ENCODE data around the gene DOCK1.

- TF ChIP-seq CTCF (IDR thresholded peaks at IDR 0.05; ENCODE audit: low read length) (no peak), EZH2 (optimal IDR thresholded peaks at IDR 0.05; ENCODE audit: low read depth, low read length) (no peak), EZH2phosphoT487 (IDR thresholded peaks at IDR 0.05; ENCODE audit: low read length) (no peak)
These were observed 196.9 kb downstream of the DOCK1 start for GRCh38 chr10:127102176-127102575.

Data from MM.1S (cell line).